HEK293 (cell line): ENCODE measurements around the gene RPS18.

Experiments
- GLIS1 ChIP-seq: fragments of 450-650 bp; formaldehyde crosslinking; IDR thresholded peaks from 2 replicates; pipeline ENCODE4 v1.5.1; 2016; ENCODE audit warnings: missing biosample characterization, missing genetic modification characterization
- GLIS2 ChIP-seq: fragments of 450-650 bp; formaldehyde crosslinking; IDR thresholded peaks from 2 replicates; pipeline ENCODE4 v1.5.1; 2016; ENCODE audit warnings: missing biosample characterization, missing genetic modification characterization
- PRDM1 ChIP-seq: fragments of 450-650 bp; formaldehyde crosslinking; IDR thresholded peaks from 2 replicates; pipeline ENCODE4; 2016; ENCODE audit warnings: missing biosample characterization, missing genetic modification characterization
- SP2 ChIP-seq: fragments of 450-650 bp; formaldehyde crosslinking; IDR thresholded peaks from 2 replicates; pipeline ENCODE4 v1.5.1; 2016; ENCODE audit warnings: missing biosample characterization, missing genetic modification characterization
- TRIM28 ChIP-seq: IDR thresholded peaks from 2 replicates; pipeline ENCODE4 v1.6.1; 2011; ENCODE audit warnings: low read length, control low read depth, borderline replicate concordance
- ZBTB20 ChIP-seq: fragments of 450-650 bp; formaldehyde crosslinking; IDR thresholded peaks from 2 replicates; pipeline ENCODE4 v1.5.1; 2016; ENCODE audit warnings: missing biosample characterization, missing genetic modification characterization
- ZBTB7A ChIP-seq: fragments of 450-650 bp; formaldehyde crosslinking; IDR thresholded peaks from 2 replicates; pipeline ENCODE4 v1.5.1; 2016; ENCODE audit warnings: low read depth, missing biosample characterization, missing genetic modification characterization
- ZFHX2 ChIP-seq: fragments of 450-650 bp; formaldehyde crosslinking; conservative IDR thresholded peaks from 2 replicates; pipeline ENCODE4 v1.5.1; 2016; ENCODE audit warnings: missing biosample characterization, missing genetic modification characterization
- ZNF10 ChIP-seq: fragments of 450-650 bp; formaldehyde crosslinking; IDR thresholded peaks from 2 replicates; pipeline ENCODE4 v1.5.1; 2017; ENCODE audit warnings: missing biosample characterization, missing genetic modification characterization
- ZNF132 ChIP-seq: fragments of 450-650 bp; formaldehyde crosslinking; IDR thresholded peaks from 2 replicates; pipeline ENCODE4 v1.5.1; 2017; ENCODE audit warnings: missing biosample characterization, missing genetic modification characterization, borderline replicate concordance
- ZNF140 ChIP-seq: fragments of 450-650 bp; formaldehyde crosslinking; IDR thresholded peaks from 2 replicates; pipeline ENCODE4 v1.5.1; 2016; ENCODE audit warnings: missing biosample characterization, missing genetic modification characterization
- ZNF221 ChIP-seq: fragments of 450-650 bp; formaldehyde crosslinking; IDR thresholded peaks from 2 replicates; pipeline ENCODE4 v1.5.1; 2017; ENCODE audit warnings: missing biosample characterization, missing genetic modification characterization, borderline replicate concordance
- ZNF23 ChIP-seq: fragments of 450-650 bp; formaldehyde crosslinking; IDR thresholded peaks from 2 replicates; pipeline ENCODE4 v1.5.1; 2016; ENCODE audit warnings: missing biosample characterization, missing genetic modification characterization, borderline replicate concordance
- ZNF24 ChIP-seq: fragments of 450-650 bp; formaldehyde crosslinking; IDR thresholded peaks from 2 replicates; pipeline ENCODE4 v1.5.1; 2016; ENCODE audit warnings: missing biosample characterization, missing genetic modification characterization
- ZNF558 ChIP-seq: fragments of 450-650 bp; formaldehyde crosslinking; IDR thresholded peaks from 2 replicates; pipeline ENCODE4 v1.5.1; 2016; ENCODE audit warnings: missing biosample characterization, missing genetic modification characterization
- ZNF76 ChIP-seq: fragments of 450-650 bp; formaldehyde crosslinking; IDR thresholded peaks from 2 replicates; pipeline ENCODE4; 2016; ENCODE audit warnings: low read depth, missing biosample characterization, missing genetic modification characterization, borderline replicate concordance
- ZNF776 ChIP-seq: fragments of 450-650 bp; formaldehyde crosslinking; IDR thresholded peaks from 2 replicates; pipeline ENCODE4 v1.5.0; 2017; ENCODE audit warnings: missing biosample characterization, missing genetic modification characterization, borderline replicate concordance
- ZXDB ChIP-seq: fragments of 450-650 bp; formaldehyde crosslinking; IDR thresholded peaks from 2 replicates; pipeline ENCODE4 v1.5.1; 2016; ENCODE audit warnings: missing biosample characterization, missing genetic modification characterization
- TF ChIP-seq, protein P1 (sequence below): fragments of 450-650 bp; formaldehyde crosslinking; IDR thresholded peaks from 2 replicates; pipeline ENCODE4 v1.5.1; 2016; ENCODE audit warnings: missing biosample characterization, missing genetic modification characterization
- TF ChIP-seq, protein P2 (sequence below): fragments of 450-650 bp; IDR thresholded peaks from 2 replicates; pipeline ENCODE4 v1.5.1; 2018; ENCODE audit warnings: missing biosample characterization, mild to moderate bottlenecking, missing genetic modification characterization
- TF ChIP-seq, protein P3 (sequence below): fragments of 450-650 bp; formaldehyde crosslinking; IDR thresholded peaks from 2 replicates; pipeline ENCODE4 v1.5.0; 2017; ENCODE audit warnings: missing biosample characterization, missing genetic modification characterization, borderline replicate concordance
- TF ChIP-seq, protein P4 (sequence below): fragments of 450-650 bp; formaldehyde crosslinking; IDR thresholded peaks from 2 replicates; pipeline ENCODE4 v1.5.1; 2017; ENCODE audit warnings: missing biosample characterization, missing genetic modification characterization
- TF ChIP-seq, protein P5 (sequence below): fragments of 450-650 bp; formaldehyde crosslinking; IDR thresholded peaks from 2 replicates; pipeline ENCODE4 v1.5.1; 2016; ENCODE audit warnings: missing biosample characterization, missing genetic modification characterization
- TF ChIP-seq, protein P6 (sequence below): fragments of 450-650 bp; formaldehyde crosslinking; IDR thresholded peaks from 2 replicates; pipeline ENCODE4; 2016; ENCODE audit warnings: missing biosample characterization, missing genetic modification characterization
- TF ChIP-seq, protein P7 (sequence below): fragments of 450-650 bp; formaldehyde crosslinking; IDR thresholded peaks from 2 replicates; pipeline ENCODE4 v1.5.1; 2016; ENCODE audit warnings: missing biosample characterization, missing genetic modification characterization
- TF ChIP-seq, protein P8 (sequence below): fragments of 450-650 bp; formaldehyde crosslinking; IDR thresholded peaks from 2 replicates; pipeline ENCODE4 v1.5.1; 2017; ENCODE audit warnings: missing biosample characterization, mild to moderate bottlenecking, missing genetic modification characterization, moderate library complexity

The RPS18 gene

DNA sequence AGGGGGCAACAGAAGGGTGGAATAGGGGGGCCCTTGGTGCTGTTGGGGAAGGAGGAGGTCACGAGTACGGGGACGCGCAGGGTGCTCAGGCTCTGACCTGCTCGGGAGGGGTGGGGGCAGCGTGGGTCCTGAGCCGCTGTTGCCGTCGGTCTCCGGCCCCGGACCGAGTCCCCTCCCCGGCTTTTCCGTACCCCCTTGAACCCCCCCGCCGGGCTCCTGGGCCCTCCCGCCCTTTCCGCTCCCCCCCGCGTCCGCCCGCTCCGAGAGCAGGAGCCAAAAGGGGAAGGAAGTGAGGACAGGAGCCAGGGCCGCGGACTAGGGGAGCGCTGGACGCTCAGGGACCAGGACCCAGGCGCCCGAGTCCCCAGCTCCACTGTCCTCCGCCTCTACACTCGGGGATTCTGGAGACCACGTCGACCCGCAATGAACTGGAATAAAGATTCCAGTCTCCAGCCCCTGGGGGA, 26.9 kb downstream of the RPS18 start, which contains the start of gene RGL2 (continued):
- TF ChIP-seq, protein P1, sequence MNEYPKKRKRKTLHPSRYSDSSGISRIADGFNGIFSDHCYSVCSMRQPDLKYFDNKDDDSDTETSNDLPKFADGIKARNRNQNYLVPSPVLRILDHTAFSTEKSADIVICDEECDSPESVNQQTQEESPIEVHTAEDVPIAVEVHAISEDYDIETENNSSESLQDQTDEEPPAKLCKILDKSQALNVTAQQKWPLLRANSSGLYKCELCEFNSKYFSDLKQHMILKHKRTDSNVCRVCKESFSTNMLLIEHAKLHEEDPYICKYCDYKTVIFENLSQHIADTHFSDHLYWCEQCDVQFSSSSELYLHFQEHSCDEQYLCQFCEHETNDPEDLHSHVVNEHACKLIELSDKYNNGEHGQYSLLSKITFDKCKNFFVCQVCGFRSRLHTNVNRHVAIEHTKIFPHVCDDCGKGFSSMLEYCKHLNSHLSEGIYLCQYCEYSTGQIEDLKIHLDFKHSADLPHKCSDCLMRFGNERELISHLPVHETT (tag by site-specific recombination), result no peak
- no peak for TF ChIP-seq ZNF140 (tag by site-specific recombination)
- no peak for TF ChIP-seq SP2 (tag by site-specific recombination)
- TF ChIP-seq, protein P2, sequence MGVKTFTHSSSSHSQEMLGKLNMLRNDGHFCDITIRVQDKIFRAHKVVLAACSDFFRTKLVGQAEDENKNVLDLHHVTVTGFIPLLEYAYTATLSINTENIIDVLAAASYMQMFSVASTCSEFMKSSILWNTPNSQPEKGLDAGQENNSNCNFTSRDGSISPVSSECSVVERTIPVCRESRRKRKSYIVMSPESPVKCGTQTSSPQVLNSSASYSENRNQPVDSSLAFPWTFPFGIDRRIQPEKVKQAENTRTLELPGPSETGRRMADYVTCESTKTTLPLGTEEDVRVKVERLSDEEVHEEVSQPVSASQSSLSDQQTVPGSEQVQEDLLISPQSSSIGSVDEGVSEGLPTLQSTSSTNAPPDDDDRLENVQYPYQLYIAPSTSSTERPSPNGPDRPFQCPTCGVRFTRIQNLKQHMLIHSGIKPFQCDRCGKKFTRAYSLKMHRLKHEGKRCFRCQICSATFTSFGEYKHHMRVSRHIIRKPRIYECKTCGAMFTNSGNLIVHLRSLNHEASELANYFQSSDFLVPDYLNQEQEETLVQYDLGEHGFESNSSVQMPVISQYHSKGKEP (tag by site-specific recombination), result no peak; the same call in 1 of the 2 replicates
- TF ChIP-seq ZNF558 (tag by site-specific recombination), result no peak
- TF ChIP-seq GLIS2 (tag by site-specific recombination), result peak; percentile 38
- no peak for TF ChIP-seq ZNF221 (tag by site-specific recombination)
- TF ChIP-seq, protein P3, sequence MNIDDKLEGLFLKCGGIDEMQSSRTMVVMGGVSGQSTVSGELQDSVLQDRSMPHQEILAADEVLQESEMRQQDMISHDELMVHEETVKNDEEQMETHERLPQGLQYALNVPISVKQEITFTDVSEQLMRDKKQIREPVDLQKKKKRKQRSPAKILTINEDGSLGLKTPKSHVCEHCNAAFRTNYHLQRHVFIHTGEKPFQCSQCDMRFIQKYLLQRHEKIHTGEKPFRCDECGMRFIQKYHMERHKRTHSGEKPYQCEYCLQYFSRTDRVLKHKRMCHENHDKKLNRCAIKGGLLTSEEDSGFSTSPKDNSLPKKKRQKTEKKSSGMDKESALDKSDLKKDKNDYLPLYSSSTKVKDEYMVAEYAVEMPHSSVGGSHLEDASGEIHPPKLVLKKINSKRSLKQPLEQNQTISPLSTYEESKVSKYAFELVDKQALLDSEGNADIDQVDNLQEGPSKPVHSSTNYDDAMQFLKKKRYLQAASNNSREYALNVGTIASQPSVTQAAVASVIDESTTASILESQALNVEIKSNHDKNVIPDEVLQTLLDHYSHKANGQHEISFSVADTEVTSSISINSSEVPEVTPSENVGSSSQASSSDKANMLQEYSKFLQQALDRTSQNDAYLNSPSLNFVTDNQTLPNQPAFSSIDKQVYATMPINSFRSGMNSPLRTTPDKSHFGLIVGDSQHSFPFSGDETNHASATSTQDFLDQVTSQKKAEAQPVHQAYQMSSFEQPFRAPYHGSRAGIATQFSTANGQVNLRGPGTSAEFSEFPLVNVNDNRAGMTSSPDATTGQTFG (tag by site-specific recombination), result no peak
- TF ChIP-seq, protein P4, sequence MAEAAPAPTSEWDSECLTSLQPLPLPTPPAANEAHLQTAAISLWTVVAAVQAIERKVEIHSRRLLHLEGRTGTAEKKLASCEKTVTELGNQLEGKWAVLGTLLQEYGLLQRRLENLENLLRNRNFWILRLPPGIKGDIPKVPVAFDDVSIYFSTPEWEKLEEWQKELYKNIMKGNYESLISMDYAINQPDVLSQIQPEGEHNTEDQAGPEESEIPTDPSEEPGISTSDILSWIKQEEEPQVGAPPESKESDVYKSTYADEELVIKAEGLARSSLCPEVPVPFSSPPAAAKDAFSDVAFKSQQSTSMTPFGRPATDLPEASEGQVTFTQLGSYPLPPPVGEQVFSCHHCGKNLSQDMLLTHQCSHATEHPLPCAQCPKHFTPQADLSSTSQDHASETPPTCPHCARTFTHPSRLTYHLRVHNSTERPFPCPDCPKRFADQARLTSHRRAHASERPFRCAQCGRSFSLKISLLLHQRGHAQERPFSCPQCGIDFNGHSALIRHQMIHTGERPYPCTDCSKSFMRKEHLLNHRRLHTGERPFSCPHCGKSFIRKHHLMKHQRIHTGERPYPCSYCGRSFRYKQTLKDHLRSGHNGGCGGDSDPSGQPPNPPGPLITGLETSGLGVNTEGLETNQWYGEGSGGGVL (tag by site-specific recombination), result peak; percentile 65; the same call in 1 of the 2 replicates
- TF ChIP-seq ZXDB (tag by site-specific recombination), result no peak
- no peak; the same call in 1 of the 2 replicates for TF ChIP-seq ZNF76 (tag by site-specific recombination)
- TF ChIP-seq, protein P5, sequence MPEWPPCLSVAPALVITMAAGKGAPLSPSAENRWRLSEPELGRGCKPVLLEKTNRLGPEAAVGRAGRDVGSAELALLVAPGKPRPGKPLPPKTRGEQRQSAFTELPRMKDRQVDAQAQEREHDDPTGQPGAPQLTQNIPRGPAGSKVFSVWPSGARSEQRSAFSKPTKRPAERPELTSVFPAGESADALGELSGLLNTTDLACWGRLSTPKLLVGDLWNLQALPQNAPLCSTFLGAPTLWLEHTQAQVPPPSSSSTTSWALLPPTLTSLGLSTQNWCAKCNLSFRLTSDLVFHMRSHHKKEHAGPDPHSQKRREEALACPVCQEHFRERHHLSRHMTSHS (tag by site-specific recombination), result no peak
- TF ChIP-seq, protein P6, sequence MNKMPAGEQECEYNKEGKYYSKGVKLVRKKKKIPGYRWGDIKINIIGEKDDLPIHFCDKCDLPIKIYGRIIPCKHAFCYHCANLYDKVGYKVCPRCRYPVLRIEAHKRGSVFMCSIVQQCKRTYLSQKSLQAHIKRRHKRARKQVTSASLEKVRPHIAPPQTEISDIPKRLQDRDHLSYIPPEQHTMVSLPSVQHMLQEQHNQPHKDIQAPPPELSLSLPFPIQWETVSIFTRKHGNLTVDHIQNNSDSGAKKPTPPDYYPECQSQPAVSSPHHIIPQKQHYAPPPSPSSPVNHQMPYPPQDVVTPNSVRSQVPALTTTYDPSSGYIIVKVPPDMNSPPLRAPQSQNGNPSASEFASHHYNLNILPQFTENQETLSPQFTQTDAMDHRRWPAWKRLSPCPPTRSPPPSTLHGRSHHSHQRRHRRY (tag by site-specific recombination), result no peak
- TF ChIP-seq, protein P7, sequence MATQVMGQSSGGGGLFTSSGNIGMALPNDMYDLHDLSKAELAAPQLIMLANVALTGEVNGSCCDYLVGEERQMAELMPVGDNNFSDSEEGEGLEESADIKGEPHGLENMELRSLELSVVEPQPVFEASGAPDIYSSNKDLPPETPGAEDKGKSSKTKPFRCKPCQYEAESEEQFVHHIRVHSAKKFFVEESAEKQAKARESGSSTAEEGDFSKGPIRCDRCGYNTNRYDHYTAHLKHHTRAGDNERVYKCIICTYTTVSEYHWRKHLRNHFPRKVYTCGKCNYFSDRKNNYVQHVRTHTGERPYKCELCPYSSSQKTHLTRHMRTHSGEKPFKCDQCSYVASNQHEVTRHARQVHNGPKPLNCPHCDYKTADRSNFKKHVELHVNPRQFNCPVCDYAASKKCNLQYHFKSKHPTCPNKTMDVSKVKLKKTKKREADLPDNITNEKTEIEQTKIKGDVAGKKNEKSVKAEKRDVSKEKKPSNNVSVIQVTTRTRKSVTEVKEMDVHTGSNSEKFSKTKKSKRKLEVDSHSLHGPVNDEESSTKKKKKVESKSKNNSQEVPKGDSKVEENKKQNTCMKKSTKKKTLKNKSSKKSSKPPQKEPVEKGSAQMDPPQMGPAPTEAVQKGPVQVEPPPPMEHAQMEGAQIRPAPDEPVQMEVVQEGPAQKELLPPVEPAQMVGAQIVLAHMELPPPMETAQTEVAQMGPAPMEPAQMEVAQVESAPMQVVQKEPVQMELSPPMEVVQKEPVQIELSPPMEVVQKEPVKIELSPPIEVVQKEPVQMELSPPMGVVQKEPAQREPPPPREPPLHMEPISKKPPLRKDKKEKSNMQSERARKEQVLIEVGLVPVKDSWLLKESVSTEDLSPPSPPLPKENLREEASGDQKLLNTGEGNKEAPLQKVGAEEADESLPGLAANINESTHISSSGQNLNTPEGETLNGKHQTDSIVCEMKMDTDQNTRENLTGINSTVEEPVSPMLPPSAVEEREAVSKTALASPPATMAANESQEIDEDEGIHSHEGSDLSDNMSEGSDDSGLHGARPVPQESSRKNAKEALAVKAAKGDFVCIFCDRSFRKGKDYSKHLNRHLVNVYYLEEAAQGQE (tag by site-specific recombination), result no peak
- no peak for TF ChIP-seq ZNF132 (tag by site-specific recombination)
- no peak for TF ChIP-seq TRIM28
- TF ChIP-seq ZBTB20 (tag by site-specific recombination), result no peak
- 0 out of 2 replicates have a peak, but pooled peaks have one; percentile 20 for TF ChIP-seq ZNF24 (tag by site-specific recombination)
- no peak for TF ChIP-seq ZNF776 (tag by site-specific recombination)
- no peak for TF ChIP-seq GLIS1
- TF ChIP-seq ZBTB7A (tag by site-specific recombination), result no peak
- TF ChIP-seq ZFHX2 (tag by site-specific recombination), result no peak
- TF ChIP-seq PRDM1 (tag by site-specific recombination), result no peak
- TF ChIP-seq, protein P8, sequence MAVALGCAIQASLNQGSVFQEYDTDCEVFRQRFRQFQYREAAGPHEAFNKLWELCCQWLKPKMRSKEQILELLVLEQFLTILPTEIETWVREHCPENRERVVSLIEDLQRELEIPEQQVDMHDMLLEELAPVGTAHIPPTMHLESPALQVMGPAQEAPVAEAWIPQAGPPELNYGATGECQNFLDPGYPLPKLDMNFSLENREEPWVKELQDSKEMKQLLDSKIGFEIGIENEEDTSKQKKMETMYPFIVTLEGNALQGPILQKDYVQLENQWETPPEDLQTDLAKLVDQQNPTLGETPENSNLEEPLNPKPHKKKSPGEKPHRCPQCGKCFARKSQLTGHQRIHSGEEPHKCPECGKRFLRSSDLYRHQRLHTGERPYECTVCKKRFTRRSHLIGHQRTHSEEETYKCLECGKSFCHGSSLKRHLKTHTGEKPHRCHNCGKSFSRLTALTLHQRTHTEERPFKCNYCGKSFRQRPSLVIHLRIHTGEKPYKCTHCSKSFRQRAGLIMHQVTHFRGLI (tag by site-specific recombination), result no peak
- TF ChIP-seq ZNF23 (tag by site-specific recombination), result no peak
- TF ChIP-seq ZNF10, result no peak
